ENCODE data around the gene BCL2L2. TPM values are rescaled to one million over a fixed set of nuclear protein-coding genes. Genes with fewer than 3 reads are reported as not detected.
A peak's percentile ranks its signal among the peaks of the same experiment; 100 is the strongest.

BCL2L2 gene
- total RNA-seq, 1 experiment from 2014 or later, result 20.3 TPM

DNA sequence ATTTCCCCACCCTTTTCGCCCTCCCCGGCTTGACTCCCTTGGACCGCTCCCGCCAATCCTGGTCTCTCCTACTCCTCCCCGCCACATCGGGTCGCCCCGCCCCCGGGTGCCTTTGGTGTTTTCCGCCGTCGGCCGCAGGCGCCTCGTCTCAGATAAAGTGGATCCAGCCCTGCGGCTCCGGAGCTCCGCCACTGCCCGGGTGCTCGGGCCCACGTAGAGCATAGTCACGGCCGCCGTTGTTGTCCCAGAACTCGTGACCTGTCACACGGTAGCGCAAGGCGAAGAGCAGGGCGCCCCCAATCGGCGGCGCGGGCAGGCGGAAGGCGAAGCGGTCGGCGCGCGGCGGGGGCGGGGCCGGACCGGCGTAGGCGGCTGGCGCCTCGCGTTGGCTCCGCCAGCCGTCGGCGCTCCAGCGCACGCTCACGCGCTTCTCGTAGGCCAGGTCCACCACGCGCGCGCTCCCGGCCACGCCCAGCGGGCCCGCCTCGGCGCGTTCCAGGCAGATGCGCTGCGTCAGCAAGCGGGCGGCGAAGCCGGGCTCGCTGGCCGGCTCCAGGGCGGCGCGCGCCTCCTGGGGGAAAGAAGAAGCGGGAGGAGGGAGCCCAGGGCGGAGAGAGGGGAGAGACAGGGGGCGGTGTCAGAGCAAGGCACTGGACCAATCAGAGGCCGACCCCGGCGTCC, 5.2 kb upstream of the BCL2L2 start:
- H3K9me3 ChIP-seq (ENCODE audit: insufficient read depth, low read depth), result no peaks in the 10 kb centered on the region
- TF ChIP-seq EZH2 (IDR thresholded peaks at IDR 0.05; ENCODE audit: low read depth) (no peak), CTCF (conservative IDR thresholded peaks at IDR 0.05) (peak; percentile 68)
- H3F3A ChIP-seq (ENCODE audit: insufficient read depth, low read depth), result peaks cover 16% of the 10 kb centered on the region; the same call in 1 of the 2 replicates
- BruUV-seq (replicated peaks), result no TSS peak
- no peaks in the 10 kb centered on the region for H3K36me3 ChIP-seq (ENCODE audit: low read depth)
- no peaks in the 10 kb centered on the region for H3K27me3 ChIP-seq (ENCODE audit: insufficient read depth, low read depth)
- H3K9me2 ChIP-seq (ENCODE audit: insufficient read depth), result no peaks in the 10 kb centered on the region
- peak; percentile 86 to 97 for DNase-seq
- peak overlapping the region; percentile 71 for H3K4me3 ChIP-seq
- no peaks in the 10 kb centered on the region for H4K20me1 ChIP-seq (ENCODE audit: insufficient read depth)
- H3K79me2 ChIP-seq (ENCODE audit: low read depth), result 0 out of 2 replicates have a peak, but pooled peaks cover 8% of the 10 kb centered on the region
- H2AFZ ChIP-seq, result peak overlapping the region; percentile 94
- ChIA-PET CTCF (interaction anchor here (0.8 to 1.1 kb wide), 2 partner anchors 21 to 181 kb away, joined by 4 to 7 read pairs; no protein-coding TSS in a partner anchor), POLR2A (ENCODE audit: unreplicated experiment) (no interaction called here)
- peaks cover 17% of the 10 kb centered on the region for H3K4me1 ChIP-seq (replicated peaks; ENCODE audit: insufficient read depth)
- intact Hi-C loops (cut with micrococcal nuclease; ENCODE audit: unreplicated experiment), result loop anchor here (10.0 kb wide), 1 partner anchor 227 kb away; no protein-coding TSS in a partner anchor
- H3K27ac ChIP-seq, result peak overlapping the region; percentile 72
- H3K4me2 ChIP-seq, result peak overlapping the region; percentile 88

DNA sequence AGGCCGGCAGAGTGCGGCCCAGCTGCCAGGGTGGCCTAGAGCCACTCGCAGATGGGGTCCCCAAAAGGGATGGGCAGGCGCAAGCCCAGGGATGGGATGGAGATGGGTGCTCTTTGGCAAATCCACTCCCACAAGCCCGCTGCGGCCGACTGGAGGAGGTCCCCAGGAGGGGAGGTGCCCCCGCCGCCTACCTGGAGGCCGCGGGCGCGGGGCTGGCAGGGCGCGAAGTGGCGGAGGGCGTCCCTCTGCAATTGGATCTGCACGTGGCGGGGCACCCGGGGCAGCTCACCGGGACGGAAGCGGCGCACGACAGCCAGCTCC, 4.7 kb upstream of the BCL2L2 start:
- Histone ChIP-seq H3K79me2 (ENCODE audit: low read depth) (peaks cover 11% of the 10 kb centered on the region), H3K9me3 (ENCODE audit: insufficient read depth, low read depth) (no peaks in the 10 kb centered on the region), H3K36me3 (ENCODE audit: low read depth) (no peaks in the 10 kb centered on the region), H2AFZ (peak overlapping the region; percentile 94), H3K4me1 (replicated peaks; ENCODE audit: insufficient read depth) (peaks cover 17% of the 10 kb centered on the region), H4K20me1 (ENCODE audit: insufficient read depth) (no peaks in the 10 kb centered on the region), H3K27me3 (ENCODE audit: insufficient read depth, low read depth) (no peaks in the 10 kb centered on the region), H3K27ac (peak overlapping the region; percentile 56), H3K4me3 (peak overlapping the region; percentile 71), H3F3A (ENCODE audit: insufficient read depth, low read depth) (peaks cover 16% of the 10 kb centered on the region; the same call in 1 of the 2 replicates), H3K9me2 (ENCODE audit: insufficient read depth) (no peaks in the 10 kb centered on the region), H3K4me2 (peak overlapping the region; percentile 88)
- intact Hi-C loops (cut with micrococcal nuclease; ENCODE audit: unreplicated experiment), result loop anchor here (10.0 kb wide), 1 partner anchor 227 kb away; no protein-coding TSS in a partner anchor
- TF ChIP-seq EZH2 (IDR thresholded peaks at IDR 0.05; ENCODE audit: low read depth) (no peak), CTCF (conservative IDR thresholded peaks at IDR 0.05) (no peak)
- no TSS peak for BruUV-seq (replicated peaks)
- ChIA-PET CTCF (interaction anchor here (0.8 kb wide), 1 partner anchor 67 kb away, joined by 4 read pairs; no protein-coding TSS in a partner anchor), POLR2A (ENCODE audit: unreplicated experiment) (no interaction called here)
- no peak for DNase-seq

GRCh38 chr14:23302290-23303225, 4.1 kb upstream of the BCL2L2 start, which contains the start of gene PPP1R3E:
Gene PPP1R3E (minus strand): TSS chr14:23302859. CDS start chr14:23302576, 283 bp downstream.
- POLR2A ChIA-PET (ENCODE audit: unreplicated experiment), result interaction anchor here (0.7 kb wide), 1 partner anchor 286 kb away, joined by 4 read pairs; no protein-coding TSS in a partner anchor
- peaks cover 19% of the 10 kb centered on the region for H3K4me1 ChIP-seq (replicated peaks; ENCODE audit: insufficient read depth)
- intact Hi-C loops (cut with micrococcal nuclease; ENCODE audit: unreplicated experiment), result loop anchor here (10.0 kb wide), 1 partner anchor 228 kb away; no protein-coding TSS in a partner anchor

More at GRCh38 chr14:23302290-23303225, 4.1 kb upstream of the BCL2L2 start, which contains the start of gene PPP1R3E:
- peak; percentile 48 to 49 for DNase-seq
- Histone ChIP-seq H3F3A (ENCODE audit: insufficient read depth, low read depth) (peaks cover 16% of the 10 kb centered on the region; the same call in 1 of the 2 replicates), H2AFZ (peak within 1 kb of the TSS; percentile 94), H4K20me1 (ENCODE audit: insufficient read depth) (no peaks in the 10 kb centered on the region), H3K9me3 (ENCODE audit: insufficient read depth, low read depth) (no peaks in the 10 kb centered on the region), H3K27ac (peak within 1 kb of the TSS; percentile 56), H3K79me2 (ENCODE audit: low read depth) (peaks cover 17% of the 10 kb centered on the region), H3K4me2 (peak within 1 kb of the TSS; percentile 88), H3K27me3 (ENCODE audit: insufficient read depth, low read depth) (no peaks in the 10 kb centered on the region), H3K9me2 (ENCODE audit: insufficient read depth) (no peaks in the 10 kb centered on the region), H3K4me3 (peak within 1 kb of the TSS; percentile 71), H3K36me3 (ENCODE audit: low read depth) (no peaks in the 10 kb centered on the region)
- CTCF ChIA-PET, result interaction anchor here (0.6 to 0.8 kb wide), 3 partner anchors 67 to 746 kb away, joined by 3 to 4 read pairs (median 4); no protein-coding TSS in a partner anchor
- TF ChIP-seq EZH2 (IDR thresholded peaks at IDR 0.05; ENCODE audit: low read depth) (no peak), CTCF (conservative IDR thresholded peaks at IDR 0.05) (no peak)
- no TSS peak for BruUV-seq (replicated peaks)

All from PC-9 (cell line).